Esophagus mucosa (tissue), 1 donor: ENCODE results near the gene TRABD2A. TPM values are rescaled to one million over a fixed set of nuclear protein-coding genes. Genes with fewer than 3 reads are reported as not detected.
A peak's percentile ranks its signal among the peaks of the same experiment; 100 is the strongest.

Source experiments
- ATAC-seq: fragments of 200-7000 bp; cut with Tn5 transposase; one replicate; pipeline ENCODE4 v1.9.1; 2020
- total RNA-seq: library from RNA; stranded (reverse); gene quantifications from one replicate; pipeline ENCODE4 v1.2.4, GENCODE V29; 2023
- donor health status: DM: yes; HTN: yes; CAD: no.

Gene TRABD2A
- total RNA-seq, 1 donor from 2014 or later, result 0.24 TPM

- ATAC-seq, result peak; percentile 4
Observed at GRCh38 chr2:84904717-84905174, 23.9 kb upstream of the TRABD2A start.

GRCh38 chr2:84904151-84904550 is 23.3 kb upstream of the TRABD2A start:
- ATAC-seq, result no peak

- no peak for ATAC-seq
Observed at GRCh38 chr2:84902526-84902925, 21.6 kb upstream of the TRABD2A start.

GRCh38 chr2:84901593-84902120 is 20.8 kb upstream of the TRABD2A start:
- ATAC-seq, result no peak

GRCh38 chr2:84900971-84901370 is 20.1 kb upstream of the TRABD2A start:
- no peak for ATAC-seq

GRCh38 chr2:84899304-84900204 is 18.7 kb upstream of the TRABD2A start:
- no peak for ATAC-seq

- ATAC-seq, result no peak
Observed at GRCh38 chr2:84897773-84898172, 16.9 kb upstream of the TRABD2A start.

- ATAC-seq, result no peak
Observed at GRCh38 chr2:84896567-84896966, 15.7 kb upstream of the TRABD2A start.

GRCh38 chr2:84894758-84895520 is 14.1 kb upstream of the TRABD2A start:
- no peak for ATAC-seq

- ATAC-seq, result peak; percentile 67
Observed at GRCh38 chr2:84894131-84894586, 13.3 kb upstream of the TRABD2A start.

- ATAC-seq, result no peak
Observed at GRCh38 chr2:84891355-84892010, 10.6 kb upstream of the TRABD2A start.

GRCh38 chr2:84889332-84889731 is 8.4 kb upstream of the TRABD2A start:
- ATAC-seq, result peak; percentile 17

GRCh38 chr2:84888401-84889276 is 7.8 kb upstream of the TRABD2A start:
- ATAC-seq, result peak; percentile 76

- no peak for ATAC-seq
Observed at GRCh38 chr2:84886791-84887190, 5.9 kb upstream of the TRABD2A start.

- no peak for ATAC-seq
Observed at GRCh38 chr2:84885111-84885510, 4.2 kb upstream of the TRABD2A start.

GRCh38 chr2:84884449-84884848 is 3.6 kb upstream of the TRABD2A start:
- no peak for ATAC-seq

- no peak for ATAC-seq
Observed at GRCh38 chr2:84882775-84883550, 2.1 kb upstream of the TRABD2A start.

GRCh38 chr2:84882414-84882738 is 1.5 kb upstream of the TRABD2A start:
- ATAC-seq, result no peak

- ATAC-seq, result peak; percentile 72
Observed at GRCh38 chr2:84881581-84882413, 913 bp upstream of the TRABD2A start.

GRCh38 chr2:84880395-84880644 is 564 bp downstream of the TRABD2A start:
- ATAC-seq, result no peak
